ENCODE data around the gene KCNIP1. TPM values are rescaled to one million over a fixed set of nuclear protein-coding genes. Genes with fewer than 3 reads are reported as not detected.

Gene KCNIP1
- total RNA-seq, 1 donor: not detected

- no peaks in the 10 kb centered on the region for H3K36me3 ChIP-seq (ENCODE audit: insufficient read depth, low read length)
- H4K20me1 ChIP-seq (ENCODE audit: insufficient read depth, low read length): no peaks in the 10 kb centered on the region
- no peak for TF ChIP-seq CTCF (IDR thresholded peaks at IDR 0.05; ENCODE audit: extremely low read depth, low read depth, low read length)
- no peak overlapping the region for H3K27ac ChIP-seq (ENCODE audit: low read depth, low read length)
- H3K9me3 ChIP-seq (ENCODE audit: low read depth, low read length): no peaks in the 10 kb centered on the region
- no peak overlapping the region for H2AFZ ChIP-seq (ENCODE audit: low read length)
- H3K27me3 ChIP-seq (ENCODE audit: insufficient read depth, low read length): peaks cover 13% of the 10 kb centered on the region
- H3K4me3 ChIP-seq (ENCODE audit: insufficient read depth, low read length): no peak overlapping the region
- H3K4me1 ChIP-seq (ENCODE audit: insufficient read depth, low read length): no peaks in the 10 kb centered on the region
- no peak for DNase-seq (ENCODE audit: insufficient read length, low spot score, missing footprints)
- no peaks in the 10 kb centered on the region for H3K79me2 ChIP-seq (ENCODE audit: insufficient read depth, low read length)
- no peak overlapping the region for H3K4me2 ChIP-seq (ENCODE audit: insufficient read depth, low read length)
Observed at GRCh38 chr5:170606941-170607340, 103.1 kb downstream of the KCNIP1 start.

DNA sequence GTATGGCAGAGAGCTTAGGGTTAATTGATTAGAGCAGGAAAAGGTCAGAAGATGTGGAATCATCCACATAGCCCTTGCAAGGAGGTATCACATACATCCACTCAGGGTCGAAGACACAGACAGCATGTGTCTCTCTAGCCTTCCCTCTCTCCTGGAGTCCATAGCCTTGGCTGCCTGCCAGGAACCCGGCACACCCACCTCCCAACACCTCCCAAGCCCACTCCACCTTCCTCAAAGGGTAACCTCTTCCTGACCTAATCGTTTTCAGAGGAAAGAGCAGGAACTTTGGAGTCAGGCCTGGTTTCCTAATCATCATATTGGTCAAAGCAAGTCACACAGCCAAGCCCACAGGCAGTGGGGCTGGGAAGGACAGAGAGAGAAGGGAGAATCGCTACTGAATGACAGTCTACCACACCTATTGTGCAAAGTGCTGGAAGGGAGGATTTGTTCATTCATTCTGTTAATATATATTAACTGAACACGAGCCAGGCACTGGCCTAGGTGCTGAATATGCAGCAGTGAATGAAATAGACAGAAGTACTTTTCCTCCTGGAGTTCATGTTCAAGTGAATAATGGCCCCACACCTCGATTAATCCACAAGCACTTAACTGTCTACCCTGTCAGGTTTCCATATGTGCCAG, 107.8 kb downstream of the KCNIP1 start:
- no peak for DNase-seq (ENCODE audit: insufficient read length, low spot score, missing footprints)
- no peaks in the 10 kb centered on the region for H3K79me2 ChIP-seq (ENCODE audit: insufficient read depth, low read length)
- no peak for TF ChIP-seq CTCF (IDR thresholded peaks at IDR 0.05; ENCODE audit: extremely low read depth, low read depth, low read length)
- H4K20me1 ChIP-seq (ENCODE audit: insufficient read depth, low read length): no peaks in the 10 kb centered on the region
- no peak overlapping the region for H3K27ac ChIP-seq (ENCODE audit: low read depth, low read length)
- peaks cover 5% of the 10 kb centered on the region for H3K27me3 ChIP-seq (ENCODE audit: insufficient read depth, low read length)
- H3K36me3 ChIP-seq (ENCODE audit: insufficient read depth, low read length): no peaks in the 10 kb centered on the region
- H3K4me2 ChIP-seq (ENCODE audit: insufficient read depth, low read length): no peak overlapping the region
- no peaks in the 10 kb centered on the region for H3K9me3 ChIP-seq (ENCODE audit: low read depth, low read length)
- H3K4me1 ChIP-seq (ENCODE audit: insufficient read depth, low read length): peaks cover 7% of the 10 kb centered on the region
- no peak overlapping the region for H3K4me3 ChIP-seq (ENCODE audit: insufficient read depth, low read length)
- no peak overlapping the region for H2AFZ ChIP-seq (ENCODE audit: low read length)

DNA sequence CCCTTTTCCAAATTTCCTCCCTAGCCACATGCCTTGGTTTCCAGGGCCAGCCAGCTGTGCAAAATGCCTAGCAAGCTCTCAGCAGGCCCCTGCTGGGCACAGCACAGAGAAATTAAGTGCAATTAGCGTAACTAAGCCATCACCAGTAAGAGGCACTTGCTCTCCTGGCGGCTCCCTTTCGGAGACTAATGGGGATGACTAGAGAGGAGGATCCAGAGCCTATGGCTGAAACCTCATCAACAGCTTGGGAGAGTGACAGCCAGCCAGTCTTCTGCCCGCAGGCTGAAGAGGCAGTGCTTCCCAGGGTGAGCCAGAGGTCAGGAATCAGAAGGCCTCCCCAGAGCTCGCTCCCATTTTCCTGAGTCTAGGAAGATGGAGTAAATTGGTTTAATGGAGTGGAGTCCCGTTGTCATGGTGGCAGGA, 108.4 kb downstream of the KCNIP1 start:
- no peaks in the 10 kb centered on the region for H3K36me3 ChIP-seq (ENCODE audit: insufficient read depth, low read length)
- no peak overlapping the region for H3K4me2 ChIP-seq (ENCODE audit: insufficient read depth, low read length)
- TF ChIP-seq CTCF (IDR thresholded peaks at IDR 0.05; ENCODE audit: extremely low read depth, low read depth, low read length): no peak
- no peaks in the 10 kb centered on the region for H4K20me1 ChIP-seq (ENCODE audit: insufficient read depth, low read length)
- H2AFZ ChIP-seq (ENCODE audit: low read length): no peak overlapping the region
- no peaks in the 10 kb centered on the region for H3K9me3 ChIP-seq (ENCODE audit: low read depth, low read length)
- no peaks in the 10 kb centered on the region for H3K79me2 ChIP-seq (ENCODE audit: insufficient read depth, low read length)
- no peak overlapping the region for H3K27ac ChIP-seq (ENCODE audit: low read depth, low read length)
- H3K4me1 ChIP-seq (ENCODE audit: insufficient read depth, low read length): peaks cover 7% of the 10 kb centered on the region
- peaks cover 5% of the 10 kb centered on the region for H3K27me3 ChIP-seq (ENCODE audit: insufficient read depth, low read length)
- H3K4me3 ChIP-seq (ENCODE audit: insufficient read depth, low read length): no peak overlapping the region
- no peak for DNase-seq (ENCODE audit: insufficient read length, low spot score, missing footprints)

GRCh38 chr5:170614065-170614490, 110.3 kb downstream of the KCNIP1 start:
- no peak for TF ChIP-seq CTCF (IDR thresholded peaks at IDR 0.05; ENCODE audit: extremely low read depth, low read depth, low read length)
- H3K79me2 ChIP-seq (ENCODE audit: insufficient read depth, low read length): no peaks in the 10 kb centered on the region
- no peaks in the 10 kb centered on the region for H3K9me3 ChIP-seq (ENCODE audit: low read depth, low read length)
- H2AFZ ChIP-seq (ENCODE audit: low read length): no peak overlapping the region
- H3K4me2 ChIP-seq (ENCODE audit: insufficient read depth, low read length): no peak overlapping the region
- no peak overlapping the region for H3K27ac ChIP-seq (ENCODE audit: low read depth, low read length)
- H4K20me1 ChIP-seq (ENCODE audit: insufficient read depth, low read length): no peaks in the 10 kb centered on the region
- H3K4me1 ChIP-seq (ENCODE audit: insufficient read depth, low read length): peaks cover 7% of the 10 kb centered on the region
- peaks cover 5% of the 10 kb centered on the region for H3K27me3 ChIP-seq (ENCODE audit: insufficient read depth, low read length)
- DNase-seq (ENCODE audit: insufficient read length, low spot score, missing footprints): no peak
- H3K4me3 ChIP-seq (ENCODE audit: insufficient read depth, low read length): no peak overlapping the region
- no peaks in the 10 kb centered on the region for H3K36me3 ChIP-seq (ENCODE audit: insufficient read depth, low read length)

Data from osteoblast (primary cell).